NCI-H460 (cell line): ENCODE measurements around the gene IQGAP2. TPM values are rescaled to one million over a fixed set of nuclear protein-coding genes. Genes with fewer than 3 reads are reported as not detected.
"Not testable (repeated sequence)": the region's sequence is repeated elsewhere in the genome, so short reads cannot be mapped to it uniquely, and the experiment has no call there.

Source experiments
- DNase-seq: peaks from one replicate; pipeline ENCODE4 v3.0.0-alpha.2; 2016; ENCODE audit warnings: low read depth; ENCODE audit errors: extremely low read depth
- total RNA-seq: library from RNA; depleted of rRNA; stranded (reverse); fragments of >200 nt; shearing (Covaris generic); gene quantifications from 2 replicates; pipeline ENCODE4 v1.2.3, GENCODE V29; 2014

The IQGAP2 gene
- total RNA-seq, 1 experiment from 2014 or later = 0.15 TPM

- DNase-seq = no peak
Measured at GRCh38 chr5:76529464-76530344, 126.6 kb downstream of the IQGAP2 start.

GRCh38 chr5:76532052-76532451 lies 129.0 kb downstream of the IQGAP2 start:
- DNase-seq = no peak

- DNase-seq = no peak
Measured at GRCh38 chr5:76532973-76533372, 129.9 kb downstream of the IQGAP2 start.

- no peak for DNase-seq
Measured at GRCh38 chr5:76535577-76535976, 132.5 kb downstream of the IQGAP2 start.

- no peak for DNase-seq
Measured at GRCh38 chr5:76537073-76537543, 134.0 kb downstream of the IQGAP2 start.

GRCh38 chr5:76542241-76542640 lies 139.2 kb downstream of the IQGAP2 start:
- no peak for DNase-seq

- DNase-seq = no peak
Measured at GRCh38 chr5:76542887-76543690, 140.0 kb downstream of the IQGAP2 start.

- DNase-seq = peak; percentile 5
Measured at GRCh38 chr5:76544268-76544926, 141.3 kb downstream of the IQGAP2 start.

GRCh38 chr5:76545184-76545583 lies 142.1 kb downstream of the IQGAP2 start:
- no peak for DNase-seq

- DNase-seq = no peak
Measured at GRCh38 chr5:76546497-76547102, 143.5 kb downstream of the IQGAP2 start.

GRCh38 chr5:76547242-76547890 lies 144.3 kb downstream of the IQGAP2 start:
- no peak for DNase-seq

- DNase-seq = no peak
Measured at GRCh38 chr5:76547891-76548524, 144.9 kb downstream of the IQGAP2 start.

- DNase-seq = no peak
Measured at GRCh38 chr5:76548525-76549229, 145.6 kb downstream of the IQGAP2 start.

GRCh38 chr5:76550881-76551280 lies 147.8 kb downstream of the IQGAP2 start:
- DNase-seq = not testable (repeated sequence)

GRCh38 chr5:76552546-76552945 lies 149.5 kb downstream of the IQGAP2 start:
- no peak for DNase-seq

GRCh38 chr5:76553251-76553650 lies 150.2 kb downstream of the IQGAP2 start:
- DNase-seq = no peak

- no peak for DNase-seq
Measured at GRCh38 chr5:76555114-76555513, 152.0 kb downstream of the IQGAP2 start.

- DNase-seq = no peak
Measured at GRCh38 chr5:76555717-76556116, 152.6 kb downstream of the IQGAP2 start.
